Measurements from ENCODE around the gene OLFML3.

Gene OLFML3

GRCh38 chr1:113950908-113951307 is 28.4 kb upstream of the OLFML3 start:
- DNase-seq, result no peak

DNA sequence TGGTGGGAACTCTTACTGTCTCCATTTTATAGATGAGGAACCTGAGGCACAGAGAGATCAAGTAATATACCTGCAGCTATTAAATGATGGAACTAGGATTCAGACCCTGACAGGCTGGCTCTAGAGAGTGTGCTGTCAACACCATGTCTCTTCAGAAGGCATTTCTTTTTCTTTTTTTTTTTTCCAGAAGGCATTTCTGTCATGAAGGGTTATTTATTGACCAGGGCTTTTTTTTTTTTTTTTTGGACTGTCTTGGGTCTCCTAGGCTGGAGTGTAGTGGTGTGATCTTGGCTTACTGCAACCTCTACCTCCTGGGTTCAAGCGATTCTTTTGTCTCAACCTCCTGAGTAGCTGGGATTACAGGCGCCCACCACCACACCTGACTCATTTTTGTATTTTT is 27.6 kb upstream of the OLFML3 start:
- no peak for DNase-seq

GRCh38 chr1:113957984-113958383 is 21.3 kb upstream of the OLFML3 start:
- DNase-seq, result no peak

DNA sequence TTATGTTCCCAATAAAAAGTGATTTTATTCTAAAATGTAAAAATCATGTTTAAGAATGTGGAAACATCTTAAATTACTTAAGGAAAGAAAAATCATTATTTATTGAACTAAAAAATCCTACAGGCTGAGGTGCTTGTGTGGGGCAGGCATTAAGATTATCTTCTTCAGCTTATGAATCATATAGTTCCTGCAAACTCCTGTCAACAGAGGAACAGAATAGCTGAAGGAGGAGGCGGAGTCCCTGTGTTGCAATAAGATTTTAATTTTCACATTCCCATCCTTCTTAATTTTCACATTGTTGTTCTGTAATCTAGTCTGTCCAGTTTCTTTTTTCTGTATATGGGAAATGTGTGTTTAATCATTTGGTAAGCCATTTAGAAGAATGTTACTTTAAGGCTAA is 20.6 kb upstream of the OLFML3 start:
- no peak for DNase-seq

DNA sequence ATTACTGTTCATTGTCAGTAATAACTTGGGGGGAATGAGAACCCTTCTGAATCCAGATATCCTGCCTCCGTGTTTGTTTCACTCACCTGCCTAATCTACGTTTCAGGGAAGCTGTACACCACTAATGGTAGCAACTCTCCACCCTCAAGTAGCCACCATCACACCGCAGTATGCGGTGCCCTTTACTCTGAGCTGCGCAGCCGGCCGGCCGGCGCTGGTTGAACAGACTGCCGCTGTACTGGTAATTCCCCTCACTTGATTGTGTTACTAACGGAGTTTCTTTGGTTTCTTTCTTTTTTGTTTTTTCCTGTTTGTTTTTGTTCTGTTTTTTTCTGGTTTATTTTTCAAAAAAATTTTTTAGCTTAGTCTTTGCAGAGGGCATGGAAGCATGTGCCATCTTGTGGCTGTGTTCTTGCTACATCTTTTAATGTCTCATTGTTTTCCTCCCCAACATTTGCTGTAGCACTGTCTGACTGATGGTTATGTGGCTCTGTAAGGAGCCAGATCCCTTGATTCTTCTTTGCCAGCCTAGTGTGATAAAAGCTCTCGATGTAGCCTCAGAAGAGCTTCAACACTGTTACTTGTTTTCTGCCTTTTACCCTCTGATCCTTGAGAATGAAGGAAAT is 15.9 kb upstream of the OLFML3 start:
- DNase-seq, result no peak

DNA sequence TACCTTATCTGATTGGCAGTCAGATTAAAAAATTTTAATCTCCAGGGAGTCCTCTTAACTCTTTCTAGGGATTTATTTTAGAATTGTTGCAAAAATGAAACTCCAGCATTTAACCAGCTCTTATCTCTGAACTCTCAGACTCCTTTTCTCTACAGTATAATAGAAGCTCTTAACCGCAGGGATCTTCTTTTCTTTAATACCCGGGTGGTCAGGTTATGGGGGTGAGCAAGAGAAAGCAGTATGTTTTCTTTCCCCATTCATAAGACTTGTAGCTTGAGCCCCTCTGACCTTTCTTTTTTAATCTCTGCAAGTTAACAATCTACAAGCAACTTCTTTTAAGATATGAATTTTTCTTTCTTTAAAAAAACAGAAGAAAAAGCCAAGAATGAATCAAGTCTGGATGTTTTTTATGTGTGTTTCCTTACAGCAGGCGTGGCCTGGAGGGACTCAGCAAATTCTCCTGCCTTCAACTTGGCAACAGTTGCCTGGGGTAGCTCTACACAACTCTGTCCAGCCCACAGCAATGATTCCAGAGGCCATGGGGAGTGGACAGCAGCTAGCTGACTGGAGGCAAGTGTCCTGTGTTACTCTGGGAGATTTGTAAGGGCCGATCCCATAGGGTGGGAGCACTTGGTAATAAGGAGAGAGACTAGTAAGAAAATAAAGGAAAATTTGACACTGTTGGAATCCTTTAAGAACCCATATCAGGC is 13.4 kb upstream of the OLFML3 start:
- no peak for DNase-seq

DNA sequence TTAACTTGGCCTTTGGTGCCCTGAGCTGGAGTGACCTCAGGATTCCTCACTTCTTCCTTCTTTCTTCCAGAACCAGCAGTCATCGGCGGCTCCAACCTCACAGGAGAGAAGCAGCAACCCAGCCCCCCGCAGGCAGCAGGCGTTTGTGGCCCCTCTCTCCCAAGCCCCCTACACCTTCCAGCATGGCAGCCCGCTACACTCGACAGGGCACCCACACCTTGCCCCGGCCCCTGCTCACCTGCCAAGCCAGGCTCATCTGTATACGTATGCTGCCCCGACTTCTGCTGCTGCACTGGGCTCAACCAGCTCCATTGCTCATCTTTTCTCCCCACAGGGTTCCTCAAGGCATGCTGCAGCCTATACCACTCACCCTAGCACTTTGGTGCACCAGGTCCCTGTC is 6.3 kb upstream of the OLFML3 start:
- DNase-seq, result no peak

- no peak for DNase-seq
These were observed 3.9 kb upstream of the OLFML3 start for GRCh38 chr1:113975211-113975895.

- DNase-seq, result no peak
These were observed 2.5 kb upstream of the OLFML3 start for GRCh38 chr1:113976609-113977278.

- DNase-seq, result no peak
These were observed 1.4 kb upstream of the OLFML3 start for GRCh38 chr1:113977906-113978305.

DNA sequence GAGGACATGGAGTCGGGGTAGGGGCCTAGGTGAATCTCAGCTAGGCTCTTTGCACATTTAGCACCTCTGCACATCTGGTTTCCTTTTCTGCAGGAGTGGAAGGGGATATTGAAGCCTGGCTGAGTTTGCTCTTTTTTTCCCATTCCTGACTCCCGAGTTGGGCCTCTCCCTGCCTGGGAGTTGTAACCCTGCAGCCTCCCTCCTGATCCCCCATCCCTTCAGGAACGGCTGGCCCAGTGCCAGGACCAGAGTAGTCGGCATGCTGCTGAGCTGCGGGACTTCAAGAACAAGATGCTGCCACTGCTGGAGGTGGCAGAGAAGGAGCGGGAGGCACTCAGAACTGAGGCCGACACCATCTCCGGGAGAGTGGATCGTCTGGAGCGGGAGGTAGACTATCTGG is 836 bp downstream of the OLFML3 start:
- no peak for DNase-seq

DNA sequence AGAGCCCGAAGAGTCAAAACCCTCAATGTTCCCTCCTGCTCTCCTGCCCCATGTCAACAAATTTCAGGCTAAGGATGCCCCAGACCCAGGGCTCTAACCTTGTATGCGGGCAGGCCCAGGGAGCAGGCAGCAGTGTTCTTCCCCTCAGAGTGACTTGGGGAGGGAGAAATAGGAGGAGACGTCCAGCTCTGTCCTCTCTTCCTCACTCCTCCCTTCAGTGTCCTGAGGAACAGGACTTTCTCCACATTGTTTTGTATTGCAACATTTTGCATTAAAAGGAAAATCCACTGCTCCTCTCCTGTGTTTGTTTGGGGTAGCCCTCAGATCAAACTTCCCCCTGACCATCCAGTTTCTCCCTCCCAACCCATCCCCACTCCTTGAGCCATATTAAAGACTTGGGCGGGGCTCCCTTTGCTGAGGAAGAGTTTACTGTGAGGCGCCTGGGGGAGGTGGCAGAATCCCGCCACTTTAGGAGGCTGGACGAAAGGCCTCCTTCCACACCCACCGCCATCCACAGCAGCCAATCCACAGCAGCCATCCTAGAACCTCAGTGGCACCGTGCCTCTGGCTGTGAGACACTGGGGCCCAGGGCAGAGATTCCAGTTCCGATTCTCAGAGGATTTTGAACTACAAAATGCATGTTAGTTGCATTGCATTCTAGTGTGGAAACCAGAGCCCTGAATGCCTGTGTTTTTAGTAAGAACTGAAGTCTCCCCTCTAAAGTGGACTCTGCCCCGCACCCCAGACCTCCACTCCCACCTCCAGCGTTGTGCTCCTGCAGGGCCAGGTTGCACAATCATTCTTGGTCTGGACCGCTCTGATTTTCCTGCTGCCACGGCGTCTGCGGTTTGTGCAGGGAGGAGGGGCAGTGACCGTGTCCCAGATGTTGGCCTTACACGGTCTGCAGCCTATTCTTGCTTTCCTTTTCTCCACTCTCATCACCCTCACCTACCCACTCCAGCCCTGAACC is 3.0 kb downstream of the OLFML3 start:
- DNase-seq, result no peak

DNA sequence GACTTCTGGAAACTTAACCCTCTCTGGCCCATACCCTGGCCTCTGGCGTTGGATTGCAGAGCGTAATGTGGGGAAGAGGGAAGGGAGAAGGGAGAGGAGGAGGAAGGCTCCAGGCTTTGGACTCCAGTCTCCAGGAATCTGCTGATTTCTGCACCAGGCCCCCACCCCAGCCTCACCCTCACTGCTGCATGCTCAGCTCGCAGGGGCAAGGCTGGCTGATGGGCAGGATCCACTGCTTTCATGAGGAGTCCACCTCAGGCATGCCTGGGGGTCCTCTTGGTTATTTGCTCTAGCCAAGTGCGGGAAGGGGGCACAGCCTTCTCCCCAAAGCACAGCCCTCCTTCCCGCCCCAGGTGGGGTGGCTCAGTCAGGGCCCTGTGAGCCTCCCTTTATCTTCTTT is 3.7 kb downstream of the OLFML3 start:
- no peak for DNase-seq

GRCh38 chr1:113983391-113983790 is 4.1 kb downstream of the OLFML3 start:
- no peak for DNase-seq

GRCh38 chr1:113983826-113984225 is 4.6 kb downstream of the OLFML3 start:
- DNase-seq, result no peak

- DNase-seq, result no peak
These were observed 5.4 kb downstream of the OLFML3 start for GRCh38 chr1:113984710-113985109.

- no peak for DNase-seq
These were observed 7.5 kb downstream of the OLFML3 start for GRCh38 chr1:113986802-113987201.

GRCh38 chr1:113987259-113987658 is 8.0 kb downstream of the OLFML3 start:
- no peak for DNase-seq

- DNase-seq, result no peak
These were observed 11.3 kb downstream of the OLFML3 start for GRCh38 chr1:113990530-113990929.

DNA sequence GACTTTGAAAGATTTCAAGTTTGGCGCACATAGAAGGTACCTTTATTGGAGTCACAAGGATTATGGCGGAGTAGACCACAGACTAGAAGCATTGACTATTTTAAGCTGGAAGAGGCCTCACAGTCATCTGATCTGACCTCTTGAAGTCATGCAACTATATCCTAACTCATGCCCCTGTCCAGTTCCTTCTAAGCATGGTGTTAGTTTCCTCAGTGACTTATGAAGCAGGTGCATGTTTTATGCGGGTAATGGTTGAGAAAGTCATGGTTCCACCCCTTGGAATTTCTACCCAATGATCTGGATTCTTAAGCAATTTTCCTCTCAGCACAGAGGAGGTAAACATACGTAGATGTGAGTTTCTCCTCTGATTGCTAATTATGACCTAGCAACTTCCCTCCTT is 11.7 kb downstream of the OLFML3 start:
- no peak for DNase-seq

- DNase-seq, result no peak
These were observed 12.3 kb downstream of the OLFML3 start for GRCh38 chr1:113991467-113991997.

DNA sequence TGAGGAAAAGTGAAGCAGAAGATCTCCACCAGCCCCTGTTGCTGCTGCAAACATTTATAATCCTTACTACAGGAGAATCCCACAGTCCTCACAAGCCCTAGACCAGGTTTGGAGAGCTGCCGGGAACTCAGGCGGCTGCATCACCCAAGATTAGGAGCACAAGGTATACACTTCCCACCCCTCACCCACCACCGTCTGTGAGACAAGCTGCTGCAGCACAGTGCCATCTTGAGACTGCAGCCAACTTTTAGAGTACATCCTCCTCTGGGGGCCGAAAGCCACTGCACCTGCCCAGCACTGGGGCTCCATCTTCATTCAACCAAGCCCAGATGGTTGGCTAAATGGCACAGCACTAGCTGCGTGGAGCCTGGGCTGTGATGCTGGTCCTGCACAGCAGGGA is 13.8 kb downstream of the OLFML3 start:
- no peak for DNase-seq

Data from activated CD4-positive, alpha-beta T cell treated with anti-CD3 and anti-CD28 coated beads, Interleukin-2, amount 50 U/mL, for 4 hours (primary cell).